Amygdala (tissue), 56 donors: Measurements from ENCODE around the gene CFAP74.

Experiments
- DNase-seq, 56 donors: peaks; one replicate each; lab custom pipeline; 2025; lab: John Stamatoyannopoulos, UW

The CFAP74 gene

DNA sequence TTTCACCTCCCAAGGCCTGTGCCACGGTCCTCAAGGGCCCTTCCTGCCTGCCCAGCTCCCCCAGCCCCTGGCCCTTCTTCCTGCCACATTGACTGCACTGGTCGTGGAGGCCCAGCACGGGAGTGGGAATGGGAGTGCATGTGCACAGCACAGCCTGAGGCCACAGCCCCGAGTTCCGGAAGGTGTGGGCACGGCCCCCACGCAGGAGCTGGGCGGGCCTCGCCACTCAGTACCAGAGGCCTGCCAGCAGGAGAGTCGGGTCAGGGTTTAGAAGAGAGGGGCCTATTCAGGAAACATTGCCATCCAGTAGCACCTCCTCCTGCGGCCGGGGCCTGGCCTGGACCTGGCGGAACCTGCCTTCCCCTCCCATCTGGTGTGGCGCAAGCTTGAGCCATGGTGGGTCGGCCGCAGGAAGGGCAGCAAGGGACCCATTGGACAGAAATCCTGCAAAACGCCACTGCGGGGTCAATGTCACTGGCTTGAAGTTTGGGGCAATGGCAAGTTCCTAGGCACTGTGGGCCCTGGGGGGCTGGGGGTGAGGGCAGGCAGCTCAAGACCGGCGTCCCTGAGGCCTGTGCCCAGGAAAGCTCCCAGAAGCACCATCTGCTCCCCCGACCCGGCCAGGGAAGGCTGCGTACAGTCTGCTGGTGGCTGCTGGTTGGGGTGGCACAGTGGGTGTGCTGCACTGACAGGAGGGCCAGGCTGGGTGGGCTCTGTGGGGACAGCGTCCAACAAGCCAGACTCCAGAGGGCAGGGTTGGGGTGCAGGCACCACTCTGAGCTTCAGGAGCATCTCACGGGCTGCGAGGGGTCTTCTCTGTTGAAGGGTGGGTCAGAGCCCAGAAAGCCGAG, 82.8 kb downstream of the CFAP74 start:
- no peak for DNase-seq

DNA sequence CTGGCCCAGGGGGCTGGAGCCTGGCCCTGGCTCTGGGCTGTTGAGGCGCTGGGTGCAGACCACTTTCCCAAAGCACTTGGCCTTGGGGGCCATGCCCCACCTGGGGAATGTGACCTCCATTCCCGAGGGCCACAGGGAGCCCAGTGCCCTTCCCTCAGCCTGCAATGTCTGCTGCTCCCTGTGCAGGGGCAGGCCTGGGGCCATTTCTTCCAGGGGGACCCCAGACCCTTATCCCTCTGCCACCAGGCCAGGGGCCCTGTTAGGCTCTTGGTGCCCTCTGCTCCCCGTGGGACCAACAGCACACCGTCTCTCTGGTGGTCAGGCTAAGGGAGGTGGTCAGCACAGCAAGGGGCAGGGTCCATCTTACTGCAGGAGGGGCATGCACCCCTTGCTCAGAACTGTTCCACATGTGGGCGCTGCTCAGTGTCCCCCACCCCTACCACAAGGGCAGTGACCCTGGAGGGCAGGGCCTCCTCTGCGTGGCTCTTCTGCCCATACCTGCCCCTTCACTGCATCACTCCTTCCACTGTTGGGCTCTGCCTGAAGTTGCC, 83.5 kb downstream of the CFAP74 start:
- DNase-seq = no peak

DNA sequence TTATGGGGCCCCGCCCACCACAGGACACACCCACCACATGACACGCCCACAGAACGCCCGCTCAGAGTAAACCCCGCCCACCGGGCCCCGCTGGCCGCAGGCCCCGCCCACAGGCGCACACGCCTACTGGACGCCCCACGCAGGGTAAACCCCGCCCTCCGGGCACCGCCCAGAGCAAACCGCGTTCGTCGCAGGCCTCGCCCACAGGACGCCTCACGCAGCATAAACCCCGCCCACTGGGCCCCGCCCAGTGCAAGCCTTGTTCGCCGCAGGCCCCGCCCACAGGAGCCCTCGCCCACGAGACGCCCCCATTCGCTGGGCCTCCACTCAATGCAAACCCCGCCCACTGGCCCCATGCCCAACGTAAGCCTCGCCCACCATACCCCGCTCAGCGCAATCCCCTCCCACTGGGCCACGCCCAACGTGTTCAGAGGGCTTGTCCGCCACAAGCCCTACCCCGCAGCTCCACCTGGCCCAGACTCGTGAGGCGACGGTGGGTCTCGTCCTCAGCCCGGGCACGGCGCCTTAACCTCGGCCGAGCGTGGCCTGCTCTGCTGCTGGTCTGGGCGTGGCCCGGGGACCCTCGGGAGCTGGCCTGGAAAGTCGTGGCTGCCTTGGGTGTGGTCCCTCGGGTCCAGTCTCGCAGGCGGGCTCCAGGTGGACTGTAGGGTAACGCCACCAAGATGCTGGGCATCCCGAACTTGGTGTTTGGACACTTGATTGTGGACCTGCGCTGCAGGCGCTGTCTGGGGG, 84.1 kb downstream of the CFAP74 start:
- DNase-seq = peak in 55 of 56 donors; percentile 44 to 99 (median 87)

DNA sequence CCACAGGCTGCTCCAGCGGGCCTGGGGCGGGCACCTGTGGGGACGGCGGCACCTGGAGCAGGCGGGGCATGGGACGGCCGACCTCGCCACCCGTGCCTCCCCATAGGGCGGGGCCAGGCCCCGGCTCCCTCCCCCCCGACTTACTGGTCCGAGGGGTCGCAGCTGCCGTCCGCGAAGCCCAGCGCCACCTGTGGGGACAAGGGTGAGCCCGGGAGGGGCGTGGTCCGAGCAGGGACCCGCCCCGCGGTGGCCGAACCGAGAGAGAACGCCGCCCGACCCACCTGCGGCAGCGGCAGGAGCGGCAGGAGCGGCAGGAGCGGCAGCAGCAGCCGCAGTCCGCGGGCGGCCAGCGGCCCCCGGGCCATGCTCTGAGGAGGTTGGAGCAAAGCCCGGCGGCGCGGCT, 84.7 kb downstream of the CFAP74 start, which contains the start of gene TMEM52:
TSS of gene TMEM52 (minus strand) at position 379 of the 403 bp plus-strand sequence. CDS start at position 365, 14 bp downstream.
- DNase-seq = no peak

DNA sequence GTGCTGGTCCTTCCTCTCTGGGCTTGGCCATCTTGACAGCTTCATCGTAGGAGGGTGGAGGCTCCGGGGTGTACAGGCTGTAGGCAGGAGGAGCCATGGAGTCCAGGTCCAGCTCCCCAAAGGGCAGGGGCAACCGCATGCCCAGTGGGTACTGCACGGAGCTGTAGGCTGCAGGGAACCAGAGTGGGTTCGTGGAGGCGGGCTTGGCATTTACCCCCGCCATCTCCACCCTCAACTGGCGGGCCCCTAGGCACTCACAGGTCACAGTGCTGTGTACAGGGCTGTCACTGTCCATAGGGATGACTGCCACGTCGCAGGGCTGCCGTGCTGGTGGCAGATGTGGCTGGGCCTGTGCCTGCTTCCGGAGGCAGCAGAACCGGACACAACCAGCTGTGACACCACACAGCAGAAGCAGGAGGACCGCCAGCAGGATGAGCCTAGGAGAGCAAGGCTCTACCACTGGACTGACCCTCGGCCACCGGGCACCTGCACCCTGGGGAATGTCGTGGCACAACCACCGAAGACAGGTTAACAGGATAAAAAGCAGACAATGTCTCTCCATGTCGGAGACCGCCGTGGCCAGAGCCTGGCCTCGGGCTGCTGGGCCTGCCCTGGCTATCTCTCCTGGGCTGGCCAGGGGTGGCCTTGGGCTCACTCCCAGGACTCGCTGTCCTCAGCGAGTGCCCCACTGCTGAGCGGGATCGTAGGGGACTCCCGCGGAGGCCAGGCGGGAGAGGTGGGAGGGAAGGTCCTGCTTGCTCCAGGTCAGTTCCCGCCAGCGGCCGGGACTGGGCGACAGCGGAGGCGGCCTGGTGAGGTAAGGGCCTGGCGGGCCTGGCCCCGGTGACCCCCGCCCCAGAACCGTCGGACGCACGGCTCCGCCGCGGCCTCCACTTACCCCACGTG, 85.3 kb downstream of the CFAP74 start:
- DNase-seq = no peak

DNA sequence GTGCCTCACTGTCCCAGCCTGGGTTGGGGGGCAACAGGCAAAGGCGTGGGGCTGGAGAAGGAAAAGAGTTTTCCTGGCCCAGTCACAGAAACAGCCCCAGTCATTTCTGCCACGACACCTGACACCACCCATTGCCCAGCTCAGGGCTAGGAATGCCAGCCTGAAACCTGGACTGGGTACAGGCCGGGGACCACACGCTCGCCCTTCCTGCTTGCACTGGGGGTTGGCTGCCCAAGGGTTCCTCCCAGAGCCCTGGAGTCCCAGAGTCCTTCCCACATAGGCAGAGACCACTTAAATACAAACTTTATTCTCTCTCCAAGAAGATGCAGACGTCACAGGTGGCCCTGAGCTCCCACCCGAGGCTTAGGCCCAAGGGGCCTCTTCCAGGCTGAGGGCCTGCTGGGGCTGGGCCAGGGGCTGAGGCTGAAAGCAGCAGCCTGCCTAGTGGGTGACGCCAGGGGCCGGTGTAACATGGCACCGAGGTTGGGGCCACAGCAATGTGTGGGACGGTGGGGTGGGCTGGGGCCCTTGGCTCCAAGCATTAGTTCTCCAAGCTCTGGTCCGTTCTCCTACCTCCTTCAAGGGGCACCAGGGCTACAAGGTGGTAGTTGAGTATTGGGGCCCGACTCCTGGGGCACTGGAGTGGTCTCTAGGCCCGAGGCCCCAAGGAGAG, 86.1 kb downstream of the CFAP74 start:
- DNase-seq = no peak

DNA sequence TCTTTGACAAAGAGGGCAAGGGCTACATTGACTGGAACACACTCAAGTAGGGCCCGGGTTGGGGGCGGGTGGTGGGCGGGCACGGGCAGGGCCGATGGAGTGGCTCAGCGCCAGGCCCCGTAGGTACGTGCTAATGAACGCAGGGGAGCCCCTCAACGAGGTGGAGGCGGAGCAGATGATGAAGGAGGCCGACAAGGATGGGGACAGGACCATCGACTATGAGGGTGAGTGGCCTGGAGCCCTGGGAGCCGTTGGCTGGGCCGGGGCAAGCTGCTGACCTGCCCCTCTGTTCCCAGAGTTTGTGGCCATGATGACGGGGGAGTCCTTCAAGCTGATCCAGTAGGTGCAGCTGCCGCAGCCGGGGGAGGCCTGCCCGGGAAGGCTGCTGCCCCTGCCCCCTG, 86.7 kb downstream of the CFAP74 start:
- no peak for DNase-seq

DNA sequence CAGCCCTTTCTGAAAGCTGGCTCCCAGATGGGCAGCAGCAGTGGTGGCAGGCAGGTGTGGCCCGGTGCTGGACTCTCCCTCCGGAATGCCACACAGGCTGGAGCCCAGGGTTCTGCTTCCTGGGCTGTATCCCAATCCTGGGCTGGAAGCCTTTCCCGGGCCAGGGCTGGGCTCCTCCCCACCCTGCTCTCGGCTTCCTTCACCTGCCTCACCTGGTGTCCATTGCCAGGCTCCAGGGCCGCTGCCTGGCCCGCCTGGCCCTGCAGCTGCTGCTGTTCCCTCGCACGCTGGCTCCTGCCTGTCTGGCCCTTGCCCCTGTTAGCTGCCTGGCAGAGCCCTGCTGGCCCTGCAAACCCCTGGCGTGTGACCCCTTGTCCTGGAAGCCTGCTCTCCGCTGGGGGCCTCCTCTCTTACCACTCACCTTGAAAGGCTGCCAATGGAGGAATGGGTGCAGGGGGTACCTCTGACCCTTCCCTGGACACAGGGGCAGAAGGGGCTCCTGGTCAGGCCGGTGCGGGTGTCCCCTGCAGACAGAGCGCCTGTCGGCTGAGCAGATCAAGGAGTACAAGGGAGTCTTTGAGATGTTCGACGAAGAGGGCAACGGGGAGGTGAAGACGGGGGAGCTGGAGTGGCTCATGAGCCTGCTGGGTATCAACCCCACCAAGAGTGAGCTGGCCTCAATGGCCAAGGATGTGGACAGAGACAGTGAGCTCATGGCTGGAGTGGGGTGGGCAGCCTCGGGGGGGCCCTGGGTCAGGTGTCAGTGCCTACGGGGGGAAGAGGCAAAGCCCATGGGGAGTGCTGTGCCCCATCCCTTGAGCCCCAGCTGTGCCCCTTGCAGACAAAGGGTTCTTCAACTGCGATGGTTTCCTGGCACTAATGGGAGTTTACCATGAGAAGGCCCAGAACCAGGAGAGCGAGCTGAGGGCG, 87.4 kb downstream of the CFAP74 start:
- DNase-seq = no peak

DNA sequence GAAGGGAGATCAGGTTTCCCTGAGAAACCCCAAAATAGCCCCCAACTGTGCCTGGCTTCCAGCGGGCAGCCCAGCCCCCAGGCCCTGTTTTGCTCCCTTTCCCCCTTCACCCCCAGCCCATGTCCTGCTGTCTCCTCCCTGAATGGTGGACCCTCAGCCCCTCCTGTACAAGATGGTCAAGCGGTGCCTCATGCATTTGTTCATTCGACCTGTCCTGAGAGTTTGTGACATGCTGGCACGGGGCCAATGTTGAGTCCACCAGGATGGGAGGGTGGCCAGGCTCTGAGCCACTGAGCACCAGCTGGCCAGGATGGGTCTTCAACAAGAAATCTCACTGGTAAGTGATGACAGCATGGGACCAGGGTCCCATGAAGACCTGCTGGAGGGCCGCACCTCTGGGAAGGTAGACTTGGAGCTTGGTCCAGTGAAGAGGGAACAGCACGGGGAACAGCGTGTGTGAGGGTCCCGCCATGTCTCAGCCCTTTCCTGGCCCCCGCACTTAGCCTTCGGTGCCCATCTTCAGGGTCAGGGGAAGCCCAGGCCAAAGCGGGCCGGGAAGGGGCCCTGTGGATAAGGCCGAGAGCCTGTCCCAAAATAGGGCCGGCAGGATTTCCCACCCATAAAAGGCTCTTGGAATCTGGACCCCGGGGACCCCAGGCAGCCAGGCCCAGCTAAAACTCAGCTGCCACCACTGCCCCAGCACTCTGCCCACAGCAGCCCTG, 88.5 kb downstream of the CFAP74 start, which contains the start of gene CALML6:
TSS of gene CALML6 (plus strand) at position 290 of the 722 bp plus-strand sequence. CDS start at position 311, 21 bp downstream.
- no peak for DNase-seq

DNA sequence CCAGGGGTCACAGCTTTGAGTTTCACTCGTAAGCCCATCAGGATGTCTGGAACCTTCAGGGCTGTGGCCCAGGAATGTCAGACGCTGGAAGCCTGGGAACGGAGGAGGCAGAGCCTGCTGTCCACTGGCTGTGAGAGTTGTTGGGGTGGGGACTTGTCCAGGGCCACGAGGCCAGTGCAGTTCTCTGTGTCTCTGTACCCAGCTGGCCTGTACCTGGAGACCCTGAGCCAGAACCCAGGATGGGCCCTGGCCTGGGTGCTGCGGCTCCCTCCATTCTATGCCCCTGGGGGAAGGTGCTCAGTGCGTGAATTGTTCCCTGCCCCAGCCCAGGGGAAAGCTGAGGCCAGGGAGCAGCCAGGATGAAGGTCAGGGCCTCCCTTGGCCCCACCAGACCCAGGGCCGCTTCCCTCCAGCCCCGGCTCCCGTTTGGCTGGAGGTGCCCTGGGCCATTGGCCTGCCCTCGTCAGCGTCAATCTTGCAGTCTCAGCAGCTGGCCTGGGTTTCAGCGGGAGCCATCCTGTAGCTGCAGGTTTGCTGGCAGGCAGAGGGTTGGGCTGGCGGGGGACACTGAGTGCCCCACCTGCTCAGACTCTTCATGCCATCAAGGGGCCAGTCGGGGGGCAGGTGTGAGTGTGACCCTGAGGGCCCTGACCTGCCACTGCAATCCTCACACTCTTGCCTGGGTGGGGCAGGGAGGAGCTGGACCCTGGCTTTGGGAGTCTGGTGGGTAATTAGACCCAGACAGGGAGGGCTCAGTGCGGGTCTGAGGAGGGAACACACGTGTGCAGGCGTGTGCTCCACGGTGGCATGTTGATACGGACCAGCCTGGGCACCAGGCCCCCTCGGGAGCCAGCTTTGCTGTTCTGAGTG, 89.2 kb downstream of the CFAP74 start:
- no peak for DNase-seq

DNA sequence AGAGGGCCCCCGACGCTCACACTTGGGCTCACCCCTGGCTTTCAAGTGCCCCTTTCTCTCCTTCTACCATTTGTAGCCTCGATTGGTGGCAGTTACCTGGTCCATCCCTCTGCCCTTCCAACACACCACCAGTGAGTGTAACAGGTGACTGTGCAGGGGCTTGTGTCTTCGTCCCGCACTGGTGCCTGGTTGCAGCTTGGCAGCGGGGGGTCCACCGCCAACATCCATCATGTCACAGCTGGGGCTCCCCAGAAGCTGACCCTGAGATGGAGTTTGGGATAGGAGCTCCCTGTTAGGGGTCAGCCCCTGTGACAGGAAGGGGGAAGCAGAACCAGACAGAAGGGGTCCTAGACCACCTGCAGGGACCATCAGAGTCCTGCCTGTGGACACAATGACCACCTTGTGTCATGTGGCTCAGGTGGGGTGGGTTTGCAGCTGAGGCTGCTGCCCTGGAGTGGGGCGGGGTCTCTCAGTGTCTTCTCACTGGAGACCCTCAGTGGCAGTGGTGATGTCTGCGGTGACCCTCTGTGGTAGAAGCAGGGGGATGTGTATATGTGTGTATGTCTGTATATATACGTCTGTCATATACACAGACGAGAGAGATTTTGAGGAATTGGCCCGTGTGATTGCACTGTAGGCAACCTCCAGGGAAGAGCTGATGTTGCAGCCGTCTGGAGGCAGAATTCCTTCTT, 92.1 kb downstream of the CFAP74 start:
- DNase-seq = no peak

DNA sequence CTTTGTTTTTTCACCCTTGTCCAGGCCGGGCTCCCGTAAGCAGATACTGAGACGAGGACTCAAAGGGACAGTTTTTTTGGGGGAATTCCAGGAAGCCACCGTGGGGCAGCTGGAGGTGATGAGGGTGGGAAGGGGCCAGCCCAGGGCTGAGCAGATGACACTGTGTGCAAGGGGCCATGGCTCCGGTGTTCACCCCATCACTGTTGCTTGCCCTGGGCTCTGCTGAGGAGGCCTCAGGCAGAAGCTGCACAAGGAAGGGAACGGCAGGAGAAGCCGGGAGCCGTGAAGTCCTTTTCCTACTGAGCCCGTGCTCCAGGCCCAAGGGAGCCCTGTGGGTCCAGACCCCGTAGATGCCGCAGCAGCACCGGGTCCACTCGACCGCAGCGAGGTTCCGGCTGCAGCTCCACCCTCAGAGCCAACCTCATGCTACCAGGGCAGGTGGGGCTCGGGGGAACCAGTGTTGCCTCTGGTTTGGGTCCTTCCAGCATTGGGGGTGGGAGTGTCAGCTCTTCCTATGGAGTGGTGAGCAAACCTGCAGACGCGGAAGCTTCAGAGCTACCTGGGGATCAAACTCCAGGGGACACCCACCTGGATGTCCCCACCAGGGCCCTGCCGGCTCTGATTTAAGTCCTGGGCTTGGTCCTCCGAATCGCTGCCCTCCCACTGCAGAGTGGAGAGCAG, 92.8 kb downstream of the CFAP74 start:
- no peak for DNase-seq

DNA sequence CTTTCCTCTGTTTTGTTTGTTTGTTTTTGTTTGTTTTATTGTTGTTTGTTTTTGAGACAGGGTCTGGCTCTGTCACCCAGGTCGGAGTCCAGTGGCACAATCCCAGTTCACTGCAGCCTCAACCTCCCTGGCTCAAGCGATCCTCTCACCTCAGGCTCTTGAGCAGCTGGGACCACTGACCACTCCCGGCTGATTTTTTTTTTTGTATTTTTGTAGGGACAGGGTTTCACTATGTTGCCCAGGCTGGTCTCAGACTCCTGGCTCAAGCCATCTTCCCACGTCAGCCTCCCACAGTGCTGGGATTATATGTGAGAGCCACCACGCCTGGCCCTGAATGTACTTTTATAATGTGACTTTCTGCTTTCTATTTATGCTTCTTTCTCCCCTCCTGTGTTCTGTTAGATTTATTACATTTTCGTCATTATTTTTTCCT, 93.5 kb downstream of the CFAP74 start:
- DNase-seq = no peak

DNA sequence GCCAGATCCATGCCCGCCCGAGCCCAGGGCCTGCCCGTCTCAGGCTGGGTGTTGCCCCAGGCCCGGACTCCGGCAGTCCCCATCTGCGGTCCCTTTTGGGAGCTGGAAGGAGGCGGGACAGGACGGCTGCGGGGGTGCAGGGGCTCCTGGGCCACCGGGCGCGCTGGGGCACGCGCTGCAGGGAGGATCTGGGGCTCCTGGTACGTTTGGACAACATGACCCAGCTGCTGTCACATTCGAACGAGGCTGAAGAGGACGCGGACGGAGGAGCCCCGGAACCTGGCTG, 95.1 kb downstream of the CFAP74 start:
- DNase-seq = peak in 4 of 56 donors; percentile 44 to 70 (median 57)

DNA sequence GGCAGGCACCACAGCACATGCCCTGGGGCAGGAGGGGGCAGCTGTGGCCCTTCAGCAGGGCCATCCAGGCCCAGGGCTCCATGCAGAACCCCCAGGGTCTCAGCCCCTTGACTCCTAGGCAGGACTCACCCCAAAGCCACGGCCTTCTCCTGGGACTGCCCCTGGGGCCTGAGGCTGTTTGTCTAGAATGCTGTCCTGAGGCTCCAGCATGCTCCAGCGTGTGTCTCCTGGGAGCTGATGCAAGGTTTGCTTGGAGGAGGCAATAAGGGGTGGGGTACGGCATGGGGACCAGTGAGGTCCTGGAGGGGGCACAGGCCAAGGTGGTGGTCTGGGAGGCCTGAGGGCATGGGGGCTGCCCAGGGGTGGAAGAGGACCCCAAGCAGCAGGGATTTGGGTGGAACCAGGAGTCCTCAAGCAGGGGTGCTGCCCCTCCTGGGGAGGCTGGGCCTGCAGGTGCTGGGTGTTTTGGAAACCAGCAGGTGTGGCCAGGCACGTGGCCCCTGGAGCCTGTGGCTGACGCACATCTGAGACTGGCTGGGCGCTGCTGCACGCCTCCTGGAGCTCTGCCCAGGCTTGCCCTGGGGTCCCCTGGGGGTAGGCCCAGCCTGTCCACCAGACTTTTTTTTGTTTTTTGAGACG, 96.4 kb downstream of the CFAP74 start:
- no peak for DNase-seq
